HG02571 (cell line): ENCODE measurements around the gene RPL22.

Experiments used
- ATAC-seq: cut with Tn5 transposase; IDR thresholded peaks from one replicate; pipeline ENCODE4 v1.9.1; 2021; ENCODE audit warnings: mild to moderate bottlenecking, moderate library complexity; ENCODE audit not compliant: unreplicated experiment

Gene RPL22

GRCh38 chr1:6157132-6157527 is 42.3 kb downstream of the RPL22 start:
- ATAC-seq: no peak

GRCh38 chr1:6154525-6155319 is 44.7 kb downstream of the RPL22 start:
- ATAC-seq: no peak

GRCh38 chr1:6152882-6153281 is 46.5 kb downstream of the RPL22 start:
- ATAC-seq: no peak

- ATAC-seq: no peak
These were observed 47.2 kb downstream of the RPL22 start for GRCh38 chr1:6152181-6152580.

- no peak for ATAC-seq
These were observed 48.0 kb downstream of the RPL22 start for GRCh38 chr1:6151291-6151822.

- ATAC-seq: no peak
These were observed 49.1 kb downstream of the RPL22 start for GRCh38 chr1:6150006-6150938.

GRCh38 chr1:6149597-6149996 is 49.8 kb downstream of the RPL22 start:
- no peak for ATAC-seq

GRCh38 chr1:6148497-6149241 is 50.7 kb downstream of the RPL22 start:
- no peak for ATAC-seq

- no peak for ATAC-seq
These were observed 53.5 kb downstream of the RPL22 start for GRCh38 chr1:6145864-6146410.

- no peak for ATAC-seq
These were observed 54.0 kb downstream of the RPL22 start for GRCh38 chr1:6145396-6145750.

GRCh38 chr1:6144647-6145395 is 54.6 kb downstream of the RPL22 start:
- ATAC-seq: no peak

- ATAC-seq: no peak
These were observed 55.2 kb downstream of the RPL22 start for GRCh38 chr1:6144175-6144574.

- ATAC-seq: no peak
These were observed 56.0 kb downstream of the RPL22 start for GRCh38 chr1:6143395-6143794.

- ATAC-seq: no peak
These were observed 56.7 kb downstream of the RPL22 start for GRCh38 chr1:6142734-6143133.

GRCh38 chr1:6142036-6142621 is 57.3 kb downstream of the RPL22 start:
- no peak for ATAC-seq

GRCh38 chr1:6141592-6141991 is 57.8 kb downstream of the RPL22 start:
- ATAC-seq: no peak

- no peak for ATAC-seq
These were observed 59.0 kb downstream of the RPL22 start for GRCh38 chr1:6140413-6140812.

GRCh38 chr1:6137758-6138157 is 61.6 kb downstream of the RPL22 start:
- ATAC-seq: no peak

- no peak for ATAC-seq
These were observed 62.7 kb downstream of the RPL22 start for GRCh38 chr1:6136516-6137220.
